Myocyte (in vitro differentiated cells): ENCODE results near the gene ZBED4. TPM values are rescaled to one million over a fixed set of nuclear protein-coding genes. Genes with fewer than 3 reads are reported as not detected.

ENCODE experiments used
- DNase-seq: peaks from one replicate; pipeline ENCODE4 v3.0.0-alpha.2; 2012; ENCODE audit warnings: low read depth
- total RNA-seq: library from RNA; depleted of rRNA; stranded (reverse); fragments of >200 nt; gene quantifications from 2 replicates; pipeline ENCODE4 v1.2.3, GENCODE V29; 2014

The ZBED4 gene
- total RNA-seq, 1 donor from 2014 or later = 15.3 TPM

DNA sequence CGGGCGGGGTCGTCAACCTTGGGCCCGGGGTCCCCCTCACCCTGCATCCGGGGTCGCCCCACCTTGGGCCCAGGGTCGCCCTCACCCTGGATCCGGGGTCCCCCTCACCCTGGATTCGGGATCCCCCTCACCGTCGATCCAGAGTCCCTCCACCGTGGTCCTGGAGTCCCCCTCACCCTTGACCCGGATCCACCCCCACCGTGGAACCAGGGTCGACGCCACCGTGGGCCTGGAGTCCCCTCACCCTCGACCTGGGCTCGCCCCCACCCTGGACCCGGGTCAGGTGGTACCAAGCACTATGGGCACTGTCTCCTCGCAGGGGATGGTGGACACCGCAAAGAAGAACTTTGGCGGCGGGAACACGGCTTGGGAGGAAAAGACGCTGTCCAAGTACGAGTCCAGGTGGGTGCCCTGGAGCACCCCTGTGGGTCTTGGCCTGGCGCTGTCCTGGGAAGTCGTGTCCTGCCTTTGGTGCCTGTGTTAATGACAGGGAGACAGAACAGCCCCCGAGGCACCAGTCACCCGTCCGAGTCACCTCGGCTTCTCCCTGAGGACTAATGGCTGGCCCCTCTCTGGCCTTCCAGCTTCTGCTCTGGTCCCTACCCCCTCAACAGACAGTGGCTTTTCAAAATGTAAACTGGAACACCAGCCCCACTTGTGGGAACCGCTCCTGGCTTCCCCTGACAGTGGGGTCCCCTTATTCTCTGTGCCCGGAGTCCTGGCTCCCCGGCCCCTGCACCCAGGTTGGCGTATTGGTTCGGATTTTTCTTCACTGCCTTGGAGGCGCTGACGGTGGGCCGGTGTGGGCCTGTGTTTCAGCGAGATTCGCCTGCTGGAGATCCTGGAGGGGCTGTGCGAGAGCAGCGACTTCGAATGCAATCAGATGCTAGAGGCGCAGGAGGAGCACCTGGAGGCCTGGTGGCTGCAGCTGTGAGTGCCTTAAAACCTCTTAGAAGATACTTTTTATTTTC is 65.6 kb downstream of the ZBED4 start:
- DNase-seq = no peak

DNA sequence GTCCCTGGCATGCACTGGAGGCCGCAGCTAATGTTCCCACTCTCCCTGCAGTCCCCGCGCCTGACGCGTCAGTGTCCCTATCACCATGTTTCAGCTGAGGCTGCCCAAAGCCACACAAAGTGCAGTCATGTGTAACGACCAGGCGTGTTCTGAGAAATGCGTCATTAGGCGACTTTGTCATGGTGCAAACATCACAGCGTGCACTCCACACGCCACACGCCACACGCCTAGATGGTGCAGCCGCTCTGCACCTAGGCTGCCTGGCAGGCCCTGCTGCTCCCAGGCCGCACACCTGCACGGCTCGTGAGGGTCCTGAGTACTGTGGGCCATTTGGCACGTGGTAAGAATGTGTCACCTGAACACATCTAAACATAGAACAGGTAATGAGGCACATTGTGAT is 67.2 kb downstream of the ZBED4 start:
- DNase-seq = no peak

DNA sequence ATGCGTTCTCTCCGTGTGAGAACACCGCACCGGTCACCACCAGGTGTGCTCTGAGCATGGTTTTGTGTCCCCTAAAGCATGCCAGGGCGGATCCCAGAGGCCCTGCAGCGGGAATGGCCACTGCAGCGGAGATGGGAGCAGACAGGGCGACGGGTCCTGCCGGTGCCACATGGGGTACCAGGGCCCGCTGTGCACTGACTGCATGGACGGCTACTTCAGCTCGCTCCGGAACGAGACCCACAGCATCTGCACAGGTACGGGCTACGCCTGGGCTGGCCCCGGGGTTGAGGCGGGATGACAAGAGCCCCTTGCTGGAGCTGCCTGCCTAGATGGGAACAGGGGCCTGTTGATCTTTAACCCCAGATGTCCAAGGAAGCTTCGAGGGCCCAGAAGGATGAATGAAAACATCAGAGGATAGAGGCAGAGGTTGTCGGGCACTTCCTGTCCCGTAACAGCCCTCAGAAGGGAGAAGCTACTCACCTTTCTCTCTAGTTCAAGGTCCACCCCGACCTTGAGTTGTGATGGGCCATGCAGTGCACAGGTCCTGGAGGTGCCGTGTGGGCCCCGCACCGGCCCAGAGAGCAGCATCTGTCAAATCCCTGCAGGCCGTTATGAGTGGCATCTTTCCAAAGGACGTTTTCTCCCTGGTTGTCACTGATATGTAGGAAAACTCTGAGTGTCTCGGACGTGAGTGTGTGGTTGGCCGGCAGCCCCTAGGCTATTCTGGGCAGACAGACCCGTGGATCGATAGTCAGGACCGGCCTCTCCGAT is 68.0 kb downstream of the ZBED4 start:
- no peak for DNase-seq

- no peak for DNase-seq
These were observed 68.8 kb downstream of the ZBED4 start for GRCh38 chr22:49922484-49922883.

DNA sequence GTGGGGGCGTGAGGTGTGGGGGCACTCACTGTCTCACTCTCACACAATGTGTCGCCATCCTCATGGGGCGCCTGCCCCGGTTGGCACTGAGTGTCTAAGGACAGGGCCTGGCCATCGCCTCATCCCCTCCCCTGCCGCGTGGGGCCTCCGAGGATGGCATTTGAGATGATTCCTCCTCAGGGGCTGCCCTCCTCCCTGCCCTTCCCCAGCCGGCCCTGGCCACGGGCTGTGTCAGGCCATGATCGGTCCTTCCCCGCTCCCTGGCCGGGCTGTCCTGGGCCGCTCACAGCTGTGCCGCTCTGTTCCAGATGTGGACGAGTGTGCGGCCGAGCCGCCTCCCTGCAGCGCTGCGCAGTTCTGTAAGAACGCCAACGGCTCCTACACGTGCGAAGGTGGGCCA is 69.3 kb downstream of the ZBED4 start:
- no peak for DNase-seq

- no peak for DNase-seq
These were observed 69.8 kb downstream of the ZBED4 start for GRCh38 chr22:49923445-49923844.

DNA sequence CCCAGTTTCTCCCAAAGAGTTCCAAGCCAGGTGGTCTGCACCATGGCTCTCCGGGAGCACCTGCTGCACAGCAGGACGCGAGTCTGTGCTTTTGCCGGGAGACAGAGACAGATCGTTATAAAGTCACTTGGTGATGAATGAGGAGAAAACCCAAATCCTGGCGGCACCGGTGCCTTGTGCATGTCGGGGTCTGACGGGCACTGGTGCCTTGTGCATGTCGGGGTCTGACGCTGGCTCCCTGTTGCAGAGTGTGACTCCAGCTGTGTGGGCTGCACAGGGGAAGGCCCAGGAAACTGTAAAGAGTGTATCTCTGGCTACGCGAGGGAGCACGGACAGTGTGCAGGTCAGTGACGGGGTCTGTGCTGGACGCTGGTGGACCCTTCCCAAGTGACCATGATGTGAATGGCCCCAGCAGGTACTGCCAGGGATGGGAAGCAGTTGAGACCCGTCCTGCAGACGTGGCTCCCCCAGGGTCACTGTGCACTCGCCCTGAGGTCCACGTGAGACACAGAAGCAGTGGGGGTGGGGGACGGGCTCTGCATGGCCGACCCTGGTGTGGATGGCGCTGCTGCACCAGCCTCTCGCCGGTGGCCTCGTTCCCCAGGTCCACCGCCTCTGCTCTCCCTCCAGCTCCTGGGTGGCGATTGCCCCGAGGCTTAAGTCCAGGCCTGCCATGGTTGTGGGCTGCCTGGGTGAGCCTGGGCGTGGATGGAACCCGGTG is 70.6 kb downstream of the ZBED4 start:
- no peak for DNase-seq

DNA sequence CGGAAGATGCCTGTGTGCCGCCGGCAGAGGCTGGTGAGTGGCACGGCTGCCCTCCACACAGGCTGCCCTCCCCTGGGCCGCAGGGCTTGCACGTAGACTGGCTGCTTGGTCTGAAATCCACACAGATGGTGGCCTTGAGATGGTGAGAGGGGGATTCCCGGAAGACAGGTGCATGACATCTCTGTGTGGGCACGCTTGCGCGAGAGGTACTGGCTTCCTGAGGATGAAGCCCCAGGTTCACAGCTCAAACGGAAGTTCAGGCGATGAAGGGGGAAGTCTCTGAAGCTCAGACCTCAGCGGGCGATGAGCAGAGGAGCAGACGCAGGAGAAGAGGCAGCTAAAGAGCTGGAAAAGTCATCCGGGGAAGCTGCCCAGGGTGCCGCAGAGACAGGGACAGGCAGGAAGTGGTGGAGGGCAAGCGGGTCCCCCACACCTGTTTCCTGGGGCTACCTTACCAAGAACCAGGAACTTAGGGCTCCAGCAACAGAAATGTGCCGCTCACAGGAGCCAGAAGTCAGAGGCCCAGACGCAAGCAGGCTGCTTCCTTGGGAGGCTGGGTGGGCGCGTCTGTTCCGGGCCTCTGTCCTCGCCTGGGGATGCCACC is 72.0 kb downstream of the ZBED4 start:
- no peak for DNase-seq

DNA sequence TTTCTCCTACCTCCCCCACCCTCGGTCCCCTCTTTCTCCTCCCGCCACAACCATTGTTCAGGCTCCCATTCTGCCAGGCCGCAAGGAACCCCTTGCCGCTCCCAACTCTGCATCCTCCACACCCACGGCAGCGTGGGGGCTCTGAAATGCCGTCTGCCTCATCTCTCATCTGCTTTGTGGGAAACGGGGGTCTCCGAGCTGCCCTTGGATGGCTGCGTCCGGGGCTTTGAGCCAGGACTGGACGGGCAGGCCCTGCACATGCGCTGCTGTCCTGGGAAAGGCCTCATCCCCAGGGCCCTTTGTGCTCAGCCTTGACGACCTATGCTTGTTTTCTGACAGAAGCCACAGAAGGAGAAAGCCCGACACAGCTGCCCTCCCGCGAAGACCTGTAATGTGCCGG is 73.3 kb downstream of the ZBED4 start:
- DNase-seq = no peak

DNA sequence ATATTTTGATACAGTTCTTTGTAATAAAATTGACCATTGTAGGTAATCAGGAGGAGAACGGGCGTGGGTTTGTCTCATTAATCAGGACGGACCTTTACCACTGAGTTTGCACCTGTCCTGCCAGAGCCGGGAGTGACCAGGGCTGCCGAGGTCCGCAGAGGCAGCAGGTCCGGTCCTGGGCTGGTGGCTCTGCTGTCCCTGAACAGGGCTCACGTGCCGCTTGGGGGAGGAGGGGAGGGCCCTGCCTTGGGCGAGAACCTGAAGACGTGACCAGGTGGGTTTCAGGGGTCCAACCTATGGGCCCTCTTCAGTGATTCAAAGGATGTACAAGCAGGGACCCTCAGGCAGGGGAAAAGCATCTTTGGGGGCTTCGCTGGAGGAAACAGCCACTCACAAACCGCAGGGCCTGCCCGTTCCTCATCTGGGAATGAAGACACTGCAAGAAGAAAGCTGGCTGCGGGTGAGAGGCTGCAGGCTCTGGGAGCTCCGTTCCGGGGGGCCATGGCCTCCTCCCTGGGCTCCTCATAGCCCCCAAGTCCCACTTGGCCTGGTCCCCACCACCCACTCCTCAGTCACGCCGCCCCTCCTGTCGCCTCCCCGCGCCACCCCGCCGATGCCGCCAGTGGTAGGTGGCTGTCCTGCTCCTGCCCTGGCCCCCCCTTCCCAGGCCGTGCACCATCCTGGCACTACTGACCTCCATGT is 74.0 kb downstream of the ZBED4 start:
- no peak for DNase-seq

DNA sequence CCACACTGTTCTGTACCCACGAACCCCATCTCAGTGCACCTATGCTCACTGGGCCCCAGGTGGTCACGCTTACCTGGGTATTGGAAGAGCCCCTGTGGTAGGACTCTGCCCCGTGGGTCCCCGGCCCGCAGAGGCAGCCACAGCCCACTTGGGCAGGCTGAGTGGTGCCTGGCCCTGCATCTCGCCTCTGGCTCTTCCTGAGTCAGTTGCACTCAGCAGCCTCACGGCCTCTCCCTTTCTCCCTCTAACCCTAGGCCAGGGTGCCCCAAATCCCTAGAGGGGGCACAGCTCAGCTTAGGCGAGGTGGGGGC is 74.5 kb downstream of the ZBED4 start:
- DNase-seq = no peak

DNA sequence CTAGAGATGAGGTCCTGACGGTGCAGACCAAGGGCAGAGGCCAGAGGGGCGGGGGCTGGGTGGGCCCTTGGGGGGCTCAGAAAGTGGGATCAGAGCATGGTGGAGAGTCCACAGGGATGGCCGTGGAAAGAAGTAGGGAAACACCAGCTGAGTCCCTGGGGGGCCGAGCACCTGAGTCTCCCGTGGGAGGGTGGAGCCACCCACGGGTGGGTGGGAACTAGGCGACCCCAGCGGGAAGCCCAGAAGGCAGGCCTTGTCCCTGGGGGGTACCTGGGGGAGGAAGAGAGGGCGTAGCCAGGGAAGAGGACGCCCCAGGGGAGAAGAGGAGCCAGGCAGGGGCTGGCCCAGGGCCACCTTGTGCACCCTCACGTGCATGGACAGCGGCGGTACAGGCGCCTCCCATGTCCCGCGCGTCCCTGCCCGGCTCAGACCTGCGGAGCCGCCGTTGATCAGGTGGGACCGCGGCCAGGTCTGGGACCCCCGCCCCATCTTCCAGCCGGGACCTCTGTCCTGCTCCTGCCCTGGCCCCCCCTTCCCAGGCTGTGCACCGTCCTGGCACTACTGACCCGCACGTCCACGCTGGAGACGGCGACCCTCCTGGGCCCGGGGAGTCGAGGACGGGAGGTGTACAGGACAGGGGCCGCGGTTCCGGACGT is 75.0 kb downstream of the ZBED4 start:
- no peak for DNase-seq

DNA sequence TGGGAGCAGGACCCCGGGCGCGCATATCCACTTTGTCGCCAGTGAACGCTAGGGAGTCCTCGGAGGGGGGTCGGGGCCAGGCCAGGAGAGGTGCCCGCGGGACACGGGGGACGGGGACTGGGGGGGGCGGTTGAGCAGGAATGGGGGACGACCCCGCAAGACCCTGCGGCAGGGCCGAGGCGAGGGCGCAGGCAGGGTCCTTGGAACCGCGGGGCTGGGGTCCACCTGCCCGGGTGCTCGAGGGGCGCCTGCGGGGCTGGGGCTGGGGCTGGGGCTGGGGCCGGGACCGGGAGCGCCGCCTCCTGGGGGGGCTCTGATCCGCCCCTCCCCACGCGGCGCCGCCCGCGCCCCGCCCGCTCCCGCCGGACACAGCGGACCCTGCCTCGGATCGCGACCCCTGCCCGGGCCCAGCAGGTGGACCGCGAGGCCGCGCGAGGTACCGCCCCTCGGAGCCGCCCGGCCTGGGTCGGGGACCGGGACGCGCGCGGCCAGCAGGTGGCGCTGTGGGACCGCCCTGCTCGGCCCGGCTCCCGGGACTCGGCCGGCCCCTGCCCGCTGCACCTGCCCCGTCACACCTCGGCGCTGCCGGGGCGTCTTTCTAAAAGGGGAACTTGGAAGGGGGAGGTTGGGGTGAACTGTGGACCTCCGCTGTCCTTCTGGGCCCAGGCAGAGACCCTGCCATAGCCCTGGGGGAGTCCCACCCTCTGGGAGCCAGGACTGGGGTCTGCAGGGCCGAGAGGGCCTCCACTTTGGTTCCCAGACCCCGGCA is 75.8 kb downstream of the ZBED4 start:
- DNase-seq = peak; percentile 24

GRCh38 chr22:49929994-49930575 is 76.4 kb downstream of the ZBED4 start:
- no peak for DNase-seq

- DNase-seq = peak; percentile 77
These were observed 77.2 kb downstream of the ZBED4 start for GRCh38 chr22:49930596-49931412.

DNA sequence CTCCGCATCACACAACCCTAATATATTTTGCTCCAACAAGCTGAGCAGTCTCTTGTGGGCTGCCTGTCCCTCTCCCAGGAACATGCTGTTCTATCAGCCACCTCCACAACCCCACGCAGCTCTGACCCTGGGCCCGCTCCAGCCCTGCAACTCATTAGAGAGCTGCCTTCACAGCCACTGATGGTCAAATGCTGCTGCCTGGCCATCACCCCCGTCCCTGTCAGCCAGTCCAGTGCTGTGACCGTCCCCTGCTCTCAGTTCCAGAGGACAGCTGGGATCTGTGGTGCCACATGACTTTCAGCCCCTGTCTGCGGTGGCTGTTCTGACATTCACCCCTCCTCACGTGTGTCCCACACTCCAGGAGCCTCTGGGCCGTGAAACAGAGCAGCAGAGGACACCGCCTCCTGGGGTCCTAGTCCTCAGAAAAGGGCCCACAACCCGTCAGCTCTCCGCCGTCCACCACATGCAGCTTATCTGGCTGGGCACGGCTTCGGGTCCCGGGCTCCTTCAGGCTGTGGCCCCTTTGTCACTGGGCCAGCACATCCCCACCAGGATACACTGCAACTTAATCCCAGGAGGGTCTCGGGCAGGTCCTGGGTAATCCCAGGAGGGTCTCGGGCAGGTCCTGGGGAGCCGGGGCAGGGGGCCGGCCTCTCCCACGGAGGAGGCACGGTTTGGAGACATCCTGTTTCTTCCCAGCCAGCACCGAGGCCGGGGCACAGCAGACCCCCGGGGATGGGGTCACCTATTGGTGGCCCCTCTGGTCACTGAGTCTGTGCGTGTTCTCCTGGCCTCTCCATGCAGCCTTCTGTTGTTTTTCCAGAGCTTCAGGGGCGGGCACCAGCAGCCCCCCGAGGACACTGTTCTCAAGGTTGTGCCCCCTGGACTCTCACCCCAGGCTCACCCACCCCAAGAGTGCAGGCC is 79.9 kb downstream of the ZBED4 start:
- DNase-seq = peak; percentile 86
